NCI-H446 treated with DMSO at 0.1 percent for 48 hours (cell line): ENCODE measurements around the gene LRRC49.
"Not testable (repeated sequence)": the region's sequence is repeated elsewhere in the genome, so short reads cannot be mapped to it uniquely, and the experiment has no call there.

Experiments
- DNase-seq: peaks from one replicate; lab custom pipeline; 2025; lab: John Stamatoyannopoulos, UW

Gene LRRC49

GRCh38 chr15:70867911-70868467 is 24.6 kb upstream of the LRRC49 start:
- DNase-seq = no peak

DNA sequence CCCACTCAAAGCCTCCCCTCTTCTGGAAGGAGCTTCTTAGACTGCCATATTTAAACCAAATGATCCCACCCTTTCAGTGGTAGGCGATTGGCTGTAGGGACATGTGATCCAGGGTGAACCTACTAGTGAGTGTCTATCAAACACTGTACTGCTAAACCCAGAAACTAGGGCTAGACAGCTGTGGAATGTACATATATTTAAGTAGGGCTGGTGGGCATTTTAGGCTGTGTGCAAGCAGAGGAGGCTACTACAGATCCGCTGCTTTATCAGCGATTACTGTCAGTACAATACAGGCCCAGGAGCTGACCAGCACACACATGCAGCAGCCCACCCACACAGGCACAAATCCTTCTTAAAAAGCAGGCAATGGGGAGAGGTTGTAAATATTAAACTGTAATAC is 23.3 kb upstream of the LRRC49 start:
- no peak for DNase-seq

DNA sequence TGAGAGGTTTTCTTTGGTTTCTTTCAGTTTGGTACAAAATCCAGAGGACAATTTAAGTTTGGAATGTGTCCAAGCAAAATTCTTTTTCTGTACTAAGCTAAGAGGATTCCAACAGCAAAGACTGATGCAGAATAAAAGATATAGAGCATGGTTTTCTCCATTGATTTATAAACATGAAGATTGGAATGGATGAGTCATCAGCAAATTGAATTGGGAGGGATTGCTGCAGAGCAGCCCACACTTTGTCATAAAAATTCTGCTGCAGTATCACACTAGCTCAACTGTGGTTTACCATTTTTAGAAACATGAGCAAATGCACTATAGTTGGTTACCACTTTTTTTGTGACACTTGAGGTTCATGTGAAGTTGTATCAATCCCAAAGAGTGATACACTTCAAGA is 22.6 kb upstream of the LRRC49 start:
- DNase-seq = no peak

DNA sequence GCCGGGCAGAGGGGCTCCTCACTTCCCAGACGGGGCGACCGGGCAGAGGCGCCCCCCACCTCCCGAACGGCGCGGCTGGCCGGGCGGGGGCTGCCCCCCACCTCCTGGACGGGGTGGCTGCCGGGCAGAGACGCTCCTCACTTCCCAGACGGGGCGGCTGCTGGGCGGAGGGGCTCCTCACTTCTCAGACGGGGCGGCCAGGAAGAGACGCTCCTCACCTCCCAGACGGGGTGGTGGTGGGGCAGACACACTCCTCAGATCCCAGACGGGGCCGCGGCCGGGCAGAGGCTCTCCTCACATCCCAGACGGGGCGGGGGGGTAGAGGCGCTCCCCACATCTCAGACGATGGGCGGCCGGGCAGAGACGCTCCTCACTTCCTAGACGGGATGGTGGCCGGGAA is 21.1 kb upstream of the LRRC49 start:
- DNase-seq = not testable (repeated sequence)

DNA sequence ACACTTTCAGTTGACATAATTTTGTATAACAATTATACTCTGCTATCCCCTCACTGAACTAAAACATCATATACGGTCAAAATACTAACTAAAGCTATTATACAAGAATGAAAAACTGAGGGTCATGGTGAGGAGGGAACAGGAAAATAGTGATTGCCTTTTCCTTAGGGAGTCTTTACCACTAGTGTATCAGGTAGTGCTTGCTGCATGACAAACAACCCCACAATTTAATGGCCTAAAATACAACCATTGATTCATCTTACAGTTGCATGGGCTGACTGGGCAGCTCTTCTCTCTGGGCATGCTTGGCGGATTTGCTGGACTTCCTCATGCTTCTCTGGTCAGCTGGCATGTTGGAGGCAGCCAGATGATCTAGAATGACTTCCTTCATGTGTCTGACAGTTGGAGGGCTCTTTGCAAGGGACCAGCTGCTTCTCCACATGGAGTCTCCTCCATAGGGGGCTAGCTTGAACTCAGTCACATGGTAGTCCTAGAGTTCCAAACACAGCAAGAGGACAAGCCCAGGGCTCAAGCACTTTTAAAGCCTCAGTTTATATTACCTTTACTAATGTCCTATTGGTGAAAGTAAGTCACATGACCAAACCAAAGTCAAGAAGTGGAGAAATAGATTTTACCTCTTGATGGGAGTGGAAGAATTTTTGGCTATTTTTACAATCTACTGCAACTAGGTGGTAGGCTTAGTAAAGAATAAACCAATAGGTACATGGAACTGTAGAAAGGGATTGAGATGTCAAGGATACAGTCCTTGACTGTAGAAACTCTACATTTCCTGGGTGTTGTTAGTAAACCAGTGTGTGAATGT is 19.2 kb upstream of the LRRC49 start:
- DNase-seq = no peak

DNA sequence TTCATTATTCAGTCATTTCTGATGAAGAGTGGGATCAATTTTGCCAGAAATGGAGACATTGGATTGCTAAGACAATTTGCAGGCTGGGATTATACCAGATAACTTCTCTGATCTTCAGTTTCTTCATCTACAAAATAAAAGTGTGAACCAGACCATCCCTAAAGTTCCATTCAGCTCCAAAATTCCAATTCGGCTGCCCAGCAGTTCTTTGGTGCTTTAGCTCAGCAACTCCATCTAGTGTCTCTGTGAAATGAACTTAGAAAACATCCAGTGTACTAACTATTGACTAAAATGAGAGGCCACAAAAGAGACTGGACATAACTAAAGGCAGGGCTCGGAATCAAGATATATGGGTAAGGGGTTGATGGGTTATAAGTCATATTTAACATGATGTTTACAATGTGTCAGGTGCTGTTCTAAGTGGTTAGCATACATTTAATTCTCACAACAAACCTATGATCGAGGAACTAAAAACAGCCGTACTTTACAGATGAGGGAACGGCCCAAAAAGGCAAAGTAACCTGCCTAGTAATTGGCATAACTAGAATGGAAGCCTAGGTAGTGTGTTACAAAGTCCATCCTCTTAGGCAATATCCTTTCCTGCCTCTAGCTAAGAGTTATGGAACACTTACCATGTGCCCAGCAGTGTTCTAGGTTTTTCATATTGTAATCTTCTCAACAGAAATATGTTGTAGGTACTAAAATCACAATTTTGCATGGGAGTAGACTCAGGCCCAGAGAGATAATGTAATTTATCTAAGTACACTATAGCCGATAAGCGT is 17.4 kb upstream of the LRRC49 start:
- no peak for DNase-seq

GRCh38 chr15:70876011-70876410 is 16.6 kb upstream of the LRRC49 start:
- no peak for DNase-seq

DNA sequence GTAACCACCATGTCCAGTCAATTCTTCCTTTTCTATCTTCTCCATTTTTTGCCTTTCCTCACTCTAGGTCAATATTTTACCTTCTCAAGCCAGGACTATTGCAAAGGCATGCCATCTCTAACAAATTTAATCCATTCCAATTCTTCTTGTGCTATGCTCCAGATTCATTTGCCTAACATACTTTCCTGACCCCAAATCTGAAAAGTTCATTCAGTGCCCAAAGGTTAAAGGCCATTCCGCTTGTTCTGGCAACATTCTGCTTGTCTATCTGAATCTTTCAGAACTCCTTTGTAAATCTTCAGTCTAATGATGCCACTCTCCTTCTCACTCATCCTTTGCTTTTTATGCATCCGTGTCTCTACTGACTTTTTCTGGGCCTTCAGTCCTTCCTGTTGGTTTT is 15.9 kb upstream of the LRRC49 start:
- DNase-seq = no peak

DNA sequence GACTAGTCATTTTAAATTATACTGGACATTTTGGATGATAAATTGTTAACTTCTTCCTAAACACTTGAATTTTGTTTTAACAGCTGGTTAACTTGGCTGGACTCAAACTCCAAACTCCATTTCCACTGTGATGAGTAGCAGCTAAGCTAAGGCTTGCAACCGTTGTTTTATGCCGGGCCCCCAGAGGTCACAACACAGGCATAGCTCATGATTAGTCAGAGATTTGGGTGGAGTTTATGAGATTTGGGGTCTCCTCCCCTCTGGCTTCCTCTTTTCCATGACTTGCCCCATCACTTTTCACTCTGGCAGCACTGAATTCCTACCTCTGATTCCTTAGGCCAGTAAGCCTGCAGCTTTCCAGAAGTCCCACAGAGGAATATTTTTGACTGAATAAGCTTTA is 13.2 kb upstream of the LRRC49 start:
- no peak for DNase-seq

- no peak for DNase-seq
Observed at GRCh38 chr15:70880781-70881180, 11.8 kb upstream of the LRRC49 start.

- DNase-seq = no peak
Observed at GRCh38 chr15:70882361-70882760, 10.3 kb upstream of the LRRC49 start.

- no peak for DNase-seq
Observed at GRCh38 chr15:70892912-70893560, 410 bp downstream of the LRRC49 start.

DNA sequence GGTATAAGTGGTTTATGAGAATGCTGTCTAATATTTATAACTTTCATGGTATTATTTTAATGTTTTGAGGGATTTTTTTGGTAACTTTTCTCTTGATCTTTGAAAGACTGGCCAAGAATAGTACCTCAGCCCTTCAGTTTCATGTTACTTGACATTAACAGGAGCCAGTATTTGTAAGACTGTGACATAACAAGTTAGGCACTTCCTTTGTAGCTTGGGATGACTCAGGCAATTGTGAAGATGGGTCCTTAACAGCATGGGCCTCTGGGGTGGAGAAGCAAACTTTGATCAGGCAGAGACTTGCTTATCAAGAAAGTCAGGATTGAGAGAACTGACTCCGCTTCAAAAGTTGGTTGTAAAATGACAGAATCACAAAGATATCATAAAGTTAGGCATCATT is 9.5 kb downstream of the LRRC49 start:
- DNase-seq = no peak

GRCh38 chr15:70906842-70907241 is 14.2 kb downstream of the LRRC49 start:
- no peak for DNase-seq

GRCh38 chr15:70907784-70908471 is 15.3 kb downstream of the LRRC49 start:
- DNase-seq = no peak

DNA sequence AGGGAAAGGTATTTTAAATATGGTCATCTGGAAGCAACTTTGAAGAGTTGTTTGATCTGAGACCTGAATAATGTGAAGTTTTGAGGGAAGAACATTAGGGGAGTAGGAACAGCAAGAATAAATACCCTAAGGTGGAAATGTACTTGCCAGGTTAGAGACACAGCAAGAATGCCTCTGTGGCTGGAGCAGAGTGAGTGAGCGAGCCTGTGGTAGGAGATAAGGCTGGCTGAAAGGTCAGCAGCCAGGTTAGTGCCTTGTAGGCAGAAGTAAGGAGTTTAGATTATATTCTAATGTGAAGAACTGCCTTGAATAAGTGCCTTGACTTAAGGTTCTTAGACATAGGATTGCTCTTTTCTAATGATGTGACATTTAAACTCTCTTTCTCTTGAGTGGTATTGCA is 18.3 kb downstream of the LRRC49 start:
- no peak for DNase-seq

- no peak for DNase-seq
Observed at GRCh38 chr15:70912187-70912586, 19.6 kb downstream of the LRRC49 start.

DNA sequence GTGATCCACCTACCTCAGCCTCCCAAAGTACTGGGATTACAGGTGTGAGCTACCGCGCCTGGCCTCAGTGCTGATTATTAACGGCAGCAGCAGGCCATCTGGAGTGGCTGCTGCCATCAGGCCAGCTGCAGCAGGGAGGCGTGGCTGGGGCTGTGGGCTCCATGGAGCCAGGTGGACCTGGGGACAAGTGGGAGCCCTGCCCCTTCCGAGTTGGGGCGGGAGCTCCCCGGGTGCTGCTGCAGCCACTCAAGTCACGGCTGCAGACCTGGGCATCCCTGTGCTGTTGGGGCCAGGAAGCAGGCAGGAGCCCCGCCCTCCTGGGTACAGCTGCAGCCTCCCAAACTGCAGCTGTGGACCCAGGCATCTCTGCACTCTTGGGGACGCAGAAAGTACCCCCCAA is 23.9 kb downstream of the LRRC49 start:
- DNase-seq = no peak

DNA sequence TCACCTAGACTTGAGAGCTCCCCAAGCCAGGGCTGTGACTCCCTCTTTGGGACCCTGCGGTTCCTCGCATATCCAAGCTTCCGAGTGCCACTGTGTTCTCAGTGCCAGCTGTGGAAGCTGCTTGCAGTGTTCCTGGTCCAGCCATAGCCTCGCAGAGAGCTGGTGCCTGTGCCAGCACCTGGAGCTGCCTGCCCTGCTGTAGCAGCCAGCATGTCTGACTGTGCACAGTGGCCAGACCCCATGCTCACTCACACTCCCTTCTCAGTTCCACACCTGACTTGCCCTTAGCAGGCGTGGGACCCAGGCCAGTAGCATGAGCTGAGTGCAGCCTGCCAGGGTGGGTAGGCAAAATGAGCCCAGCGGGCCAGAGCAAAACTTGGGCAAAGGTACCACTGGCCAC is 25.3 kb downstream of the LRRC49 start:
- DNase-seq = no peak

GRCh38 chr15:70920981-70921696 is 28.5 kb downstream of the LRRC49 start:
- DNase-seq = no peak

GRCh38 chr15:70922119-70922518 is 29.5 kb downstream of the LRRC49 start:
- no peak for DNase-seq
